ENCODE measurements around the gene STK31.
"Not testable (repeated sequence)": the region's sequence is repeated elsewhere in the genome, so short reads cannot be mapped to it uniquely, and the experiment has no call there.

Gene STK31

DNA sequence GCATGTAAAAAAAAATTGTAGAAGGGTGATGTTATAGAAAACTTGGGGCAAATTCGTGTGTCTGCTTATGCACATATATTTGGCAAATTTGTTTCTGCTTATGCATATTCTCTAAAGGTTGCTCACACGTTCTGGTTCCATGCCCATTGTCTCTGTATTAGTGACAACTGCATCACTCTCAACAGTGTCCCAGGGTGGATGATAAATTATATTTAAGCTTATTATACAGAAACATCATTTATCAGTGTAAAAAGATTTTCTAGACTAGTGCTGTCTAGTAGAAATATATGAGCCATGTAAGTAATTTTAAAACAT is 4.1 kb downstream of the STK31 start:
- no peak for DNase-seq (ENCODE audit: low read depth)

DNA sequence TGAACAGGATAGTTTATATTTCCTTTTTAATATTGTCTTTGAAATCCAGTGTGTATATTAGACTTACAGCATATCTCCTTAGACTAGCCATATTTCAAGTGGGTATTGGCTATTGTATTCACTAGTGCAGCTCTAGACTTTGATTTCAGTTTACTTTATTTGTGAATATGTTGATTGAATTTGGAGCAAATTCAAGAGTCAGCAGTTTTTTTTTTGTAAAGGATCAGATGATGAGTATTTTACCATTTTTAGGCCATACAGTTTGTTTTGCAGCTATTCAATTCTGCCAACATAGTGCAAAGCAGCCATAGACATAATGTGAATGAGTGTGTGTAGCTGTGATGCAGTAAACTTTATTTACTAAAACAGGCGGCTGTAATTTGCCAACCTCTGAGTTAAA is 4.6 kb downstream of the STK31 start:
- no peak for DNase-seq (ENCODE audit: low read depth)

DNA sequence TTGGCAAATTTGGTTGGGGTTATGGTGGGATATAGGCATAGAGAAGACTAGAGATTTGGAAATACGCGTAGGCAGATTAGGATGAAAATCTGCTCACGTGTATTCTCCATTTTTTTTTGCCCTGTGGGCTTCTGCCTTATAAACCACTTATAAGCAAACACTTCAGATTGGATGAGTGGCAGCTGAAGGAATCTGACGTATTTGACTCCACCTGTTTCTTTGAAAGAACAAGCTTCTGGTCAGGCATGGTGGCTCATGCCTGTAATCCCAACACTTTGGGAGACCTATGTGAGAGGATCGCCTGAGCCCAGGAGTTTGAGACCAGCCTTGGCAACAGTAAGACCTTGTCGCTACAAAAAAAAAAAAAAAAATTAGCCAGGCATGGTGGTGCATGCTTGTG is 5.1 kb downstream of the STK31 start:
- DNase-seq (ENCODE audit: low read depth): no peak

DNA sequence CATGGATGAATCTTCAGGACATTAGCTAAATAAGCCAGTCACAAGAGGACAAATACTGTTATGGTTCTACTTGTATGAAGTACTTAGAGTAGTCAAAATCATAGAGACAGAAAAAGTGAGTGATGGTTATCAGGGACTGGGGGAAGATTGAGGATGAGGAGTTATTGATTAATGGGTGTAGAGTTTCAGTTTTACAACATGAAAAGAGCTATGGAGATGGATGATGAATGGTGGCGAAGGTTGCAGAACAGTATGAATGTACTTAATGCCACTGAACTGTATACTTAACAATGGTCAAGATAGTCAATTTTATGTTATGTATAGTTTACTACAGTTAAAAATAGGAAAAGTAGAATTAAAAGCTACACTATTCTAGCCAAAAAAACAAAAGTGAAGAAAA is 7.8 kb downstream of the STK31 start:
- no peak for DNase-seq (ENCODE audit: low read depth)

DNA sequence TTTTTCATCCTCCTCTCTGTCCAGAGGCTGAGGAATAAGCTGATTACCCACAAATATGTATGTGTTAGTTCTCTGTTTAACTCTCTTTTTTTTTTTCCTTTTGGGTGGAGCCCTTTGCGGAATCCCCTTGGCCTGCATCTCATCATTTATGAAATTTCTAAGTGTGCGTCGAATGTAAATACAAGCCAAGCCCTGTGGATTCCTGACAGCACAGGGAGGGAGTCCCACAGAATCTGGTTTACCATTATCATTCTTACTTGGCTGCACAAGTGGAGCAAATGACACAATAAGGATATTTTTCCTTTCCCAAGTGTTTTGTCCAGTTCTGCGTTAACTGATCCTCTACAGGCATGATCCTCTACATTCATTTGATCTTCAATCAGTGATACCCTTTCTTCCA is 11.4 kb downstream of the STK31 start:
- DNase-seq (ENCODE audit: low read depth): no peak

DNA sequence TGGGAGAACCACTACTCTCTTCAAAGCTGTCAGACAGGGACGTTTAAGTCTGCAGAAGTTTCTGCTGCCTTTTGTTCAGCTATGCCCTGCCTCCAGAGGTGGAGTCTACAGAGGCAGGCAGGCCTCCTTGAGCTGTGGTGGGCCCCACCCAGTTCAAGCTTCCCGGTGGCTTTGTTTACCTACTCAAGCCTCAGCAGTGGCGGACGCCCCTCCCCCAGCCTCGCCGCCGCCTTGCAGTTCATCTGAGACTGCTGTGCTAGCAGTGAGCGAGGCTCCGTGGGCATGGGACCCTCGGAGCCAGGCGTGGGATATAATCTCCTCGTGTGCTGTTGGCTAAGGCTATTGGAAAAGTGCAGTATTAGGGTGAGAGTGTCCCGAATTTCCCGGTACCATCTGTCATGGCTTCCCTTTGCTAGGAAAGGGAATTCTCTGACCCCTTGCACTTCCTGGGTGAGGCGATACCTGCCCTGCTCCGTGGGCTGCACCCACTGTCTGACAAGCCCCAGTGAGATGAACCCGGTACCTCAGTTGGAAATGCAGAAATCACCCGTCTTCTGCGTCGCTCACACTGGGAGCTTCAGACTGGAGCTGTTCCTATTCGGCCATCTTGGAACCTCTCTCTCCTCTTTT is 12.7 kb downstream of the STK31 start:
- DNase-seq (ENCODE audit: low read depth): not testable (repeated sequence)

DNA sequence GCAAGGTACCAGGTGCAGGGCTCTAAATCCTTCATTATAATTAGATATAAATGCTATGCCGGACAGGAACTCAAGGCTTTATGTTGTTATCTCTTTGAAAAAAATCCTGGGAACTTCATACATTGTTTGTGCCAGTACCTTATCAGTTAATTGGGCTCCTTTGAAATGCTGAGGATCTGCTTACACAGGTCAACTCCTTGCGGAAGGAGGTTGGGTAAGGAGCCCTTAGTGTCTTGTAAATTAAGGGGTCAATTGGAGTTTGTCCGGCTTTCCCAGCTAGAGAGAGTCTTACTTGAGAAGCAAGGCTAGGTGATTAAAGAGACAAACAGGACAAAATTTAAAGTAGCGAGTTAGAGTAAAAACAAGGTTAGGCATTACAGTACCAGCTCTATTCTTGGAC is 14.1 kb downstream of the STK31 start:
- DNase-seq (ENCODE audit: low read depth): not testable (repeated sequence)

DNA sequence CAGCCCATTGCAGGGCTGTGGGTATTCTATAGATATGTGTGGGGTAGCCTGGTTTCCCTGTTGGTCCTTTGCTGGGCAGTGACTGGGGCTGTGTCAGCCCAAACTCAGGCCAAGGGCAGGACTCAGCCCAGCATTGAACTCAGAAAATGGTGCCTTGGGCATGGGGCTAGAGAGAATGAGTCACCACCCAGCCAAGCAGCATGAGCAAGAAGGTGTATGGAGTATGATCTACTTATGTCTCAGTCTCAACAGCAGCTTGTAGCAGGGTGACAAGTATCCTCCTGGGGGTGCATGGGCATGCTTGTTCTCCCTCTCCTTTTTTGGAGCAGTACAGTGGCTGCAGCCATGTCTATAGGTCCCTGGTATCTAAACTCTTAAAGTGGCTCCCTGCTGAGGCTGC is 32.0 kb downstream of the STK31 start:
- no peak for DNase-seq (ENCODE audit: low read depth)

DNA sequence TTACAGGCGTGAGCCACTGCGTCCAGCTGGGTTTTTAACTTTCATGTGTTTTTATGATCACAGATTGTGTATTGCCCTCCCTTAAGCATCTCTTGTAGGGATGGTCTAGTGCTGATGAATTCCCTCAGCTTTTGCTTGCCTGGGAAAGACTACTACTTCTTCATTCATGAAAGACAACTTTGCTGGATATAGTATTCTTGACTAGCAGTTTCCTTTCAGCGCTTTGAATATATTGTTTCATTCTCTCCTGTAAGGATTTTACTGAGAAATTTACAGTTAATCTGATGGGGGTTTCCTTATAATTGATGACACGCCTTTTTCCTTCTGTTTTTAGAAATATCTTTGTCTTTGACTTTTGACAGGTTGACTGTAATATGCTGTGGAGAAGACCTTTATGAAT is 33.2 kb downstream of the STK31 start:
- no peak for DNase-seq (ENCODE audit: low read depth)

DNA sequence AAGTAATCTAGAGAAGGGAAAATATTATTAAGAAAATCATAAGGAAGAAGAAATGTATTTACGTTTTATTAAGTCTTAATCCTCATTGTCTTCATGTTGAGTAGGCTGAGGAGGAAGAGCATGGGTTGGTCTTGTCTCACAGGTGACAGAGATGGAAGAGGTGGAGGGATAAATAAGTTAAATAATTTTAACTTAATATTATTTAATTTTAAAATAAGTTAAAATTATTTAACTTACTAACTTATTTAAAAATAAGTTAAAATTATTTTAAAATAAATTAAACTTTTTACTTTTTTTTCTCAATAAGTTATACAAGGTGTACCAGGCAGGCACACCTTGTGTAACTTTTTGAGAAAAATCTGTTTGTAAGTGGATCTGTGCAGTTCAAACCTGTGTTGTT is 36.6 kb downstream of the STK31 start:
- no peak for DNase-seq (ENCODE audit: low read depth)

DNA sequence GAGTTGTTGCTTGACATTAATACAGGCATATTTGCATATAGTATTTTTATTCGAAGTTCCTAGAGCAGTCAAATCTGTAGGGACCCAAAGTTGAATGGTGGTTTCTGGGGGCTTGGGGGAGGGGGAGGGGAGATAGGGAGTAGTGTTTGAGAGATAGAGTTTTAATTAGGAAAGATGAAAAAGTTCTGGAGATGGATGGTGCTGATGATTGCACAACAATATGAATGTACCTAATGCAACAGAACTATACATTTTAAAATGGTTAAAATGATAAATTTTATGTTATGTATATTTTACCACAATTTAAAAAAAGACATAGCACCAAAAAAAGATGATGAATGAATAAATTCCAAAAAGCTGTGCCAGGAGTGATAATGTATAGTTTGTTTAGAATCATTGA is 41.8 kb downstream of the STK31 start:
- DNase-seq (ENCODE audit: low read depth): no peak

DNA sequence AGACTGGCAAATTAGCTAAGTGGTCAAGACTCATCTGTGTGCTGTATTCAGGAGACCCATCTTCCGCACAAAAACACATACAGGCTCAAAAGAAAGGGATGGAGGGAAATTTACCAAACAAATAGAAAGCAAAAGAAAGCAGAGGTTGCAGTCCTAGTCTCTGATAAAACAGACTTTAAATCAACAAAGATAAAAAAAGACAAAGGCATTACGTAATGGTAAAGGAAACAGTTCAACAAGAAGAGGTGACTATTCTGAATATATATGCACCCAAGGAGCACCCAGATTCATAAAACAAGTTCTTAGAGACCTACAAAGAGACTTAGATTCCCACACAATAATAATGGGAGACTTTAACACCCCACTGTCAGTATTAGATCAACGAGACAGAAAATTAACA is 48.8 kb downstream of the STK31 start:
- DNase-seq (ENCODE audit: low read depth): not testable (repeated sequence)

DNA sequence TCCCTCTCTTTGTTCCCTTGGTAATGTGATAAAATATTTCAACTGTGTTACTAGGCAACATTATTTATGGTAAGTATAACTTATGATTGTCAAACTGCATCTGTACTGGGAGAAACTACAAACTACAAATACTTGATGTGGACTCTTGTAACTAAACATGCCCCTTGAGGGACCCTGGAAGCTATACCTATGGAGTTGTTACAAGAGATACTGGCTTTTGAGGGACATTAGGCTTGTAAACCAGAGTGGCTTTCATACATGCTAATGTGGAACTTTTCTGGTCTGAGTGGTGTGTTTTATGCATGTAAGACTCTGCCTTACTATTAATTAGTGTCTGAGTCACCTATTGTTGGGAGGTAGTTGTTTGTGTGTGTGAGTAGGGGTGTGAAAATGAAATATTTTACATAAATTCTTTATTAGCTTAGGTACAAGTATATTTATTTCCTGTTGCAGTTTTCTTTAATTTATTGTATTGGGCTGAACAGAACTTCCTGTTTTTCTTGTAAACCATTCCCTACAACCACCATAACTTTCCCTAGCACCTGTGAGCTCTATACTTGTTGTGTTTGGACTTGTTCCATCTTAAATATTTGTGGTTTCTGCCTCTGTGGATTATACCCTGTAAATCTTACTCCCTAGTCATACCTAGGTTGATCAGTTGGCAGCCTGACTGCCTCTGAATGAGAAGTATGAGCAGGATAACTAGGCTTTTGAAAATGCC is 49.8 kb downstream of the STK31 start:
- peak; percentile 0 for DNase-seq (ENCODE audit: low read depth)

DNA sequence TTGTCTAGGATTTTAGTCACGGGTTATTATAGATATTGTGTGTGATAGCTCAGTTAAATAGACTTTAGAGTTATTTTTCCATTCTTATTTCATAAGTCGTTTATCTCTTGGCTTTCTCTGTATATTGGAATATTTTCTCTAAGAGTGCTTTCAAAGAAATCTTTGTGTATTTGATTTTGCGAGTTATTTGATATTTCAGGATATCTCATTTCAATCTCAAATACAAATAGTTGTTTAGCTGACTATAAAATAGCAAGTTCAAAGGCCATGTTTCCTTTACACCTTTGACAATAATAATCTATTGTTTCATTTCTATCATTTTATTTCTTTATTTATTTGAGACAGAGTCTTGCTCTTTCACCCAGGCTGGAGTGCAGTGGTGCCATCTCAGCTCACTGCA is 55.9 kb downstream of the STK31 start:
- no peak for DNase-seq (ENCODE audit: low read depth)

DNA sequence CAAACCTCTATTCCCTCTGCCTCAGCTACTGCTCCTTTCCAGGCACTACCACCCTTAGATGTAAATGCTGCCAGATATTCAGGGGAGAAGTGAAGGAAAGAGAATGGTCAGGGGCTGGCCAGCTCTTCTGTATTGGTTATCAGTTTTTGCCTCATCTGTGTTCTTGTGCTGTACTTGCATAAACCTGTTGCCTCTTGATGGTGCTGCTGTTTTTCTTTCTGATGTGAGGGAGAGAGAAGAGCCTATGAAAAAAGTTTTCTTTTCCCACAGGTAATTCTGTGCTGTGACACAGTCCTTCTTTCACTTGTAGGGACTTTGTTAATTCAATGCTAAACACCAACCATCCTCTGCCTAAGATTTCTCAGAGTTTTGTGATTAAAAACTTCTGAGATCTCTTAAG is 57.5 kb downstream of the STK31 start:
- DNase-seq (ENCODE audit: low read depth): no peak

DNA sequence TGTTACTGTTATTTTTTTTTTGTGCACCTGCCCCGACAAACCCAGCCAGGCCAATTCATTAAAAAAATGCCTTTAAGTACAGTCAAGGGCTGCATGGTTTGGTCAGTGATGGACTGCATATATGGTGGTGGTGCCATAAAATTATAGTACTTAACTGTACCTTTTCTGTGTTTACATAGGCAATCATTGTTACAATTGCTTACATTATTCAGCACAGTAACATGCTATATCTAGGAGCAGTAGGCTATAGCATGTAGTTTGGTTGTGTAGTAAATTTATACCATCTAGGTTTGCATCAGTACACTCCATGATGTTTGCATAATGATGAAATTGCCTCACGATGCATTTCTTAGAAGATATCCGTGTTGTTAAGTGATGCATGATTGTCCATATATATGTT is 58.0 kb downstream of the STK31 start:
- no peak for DNase-seq (ENCODE audit: low read depth)

DNA sequence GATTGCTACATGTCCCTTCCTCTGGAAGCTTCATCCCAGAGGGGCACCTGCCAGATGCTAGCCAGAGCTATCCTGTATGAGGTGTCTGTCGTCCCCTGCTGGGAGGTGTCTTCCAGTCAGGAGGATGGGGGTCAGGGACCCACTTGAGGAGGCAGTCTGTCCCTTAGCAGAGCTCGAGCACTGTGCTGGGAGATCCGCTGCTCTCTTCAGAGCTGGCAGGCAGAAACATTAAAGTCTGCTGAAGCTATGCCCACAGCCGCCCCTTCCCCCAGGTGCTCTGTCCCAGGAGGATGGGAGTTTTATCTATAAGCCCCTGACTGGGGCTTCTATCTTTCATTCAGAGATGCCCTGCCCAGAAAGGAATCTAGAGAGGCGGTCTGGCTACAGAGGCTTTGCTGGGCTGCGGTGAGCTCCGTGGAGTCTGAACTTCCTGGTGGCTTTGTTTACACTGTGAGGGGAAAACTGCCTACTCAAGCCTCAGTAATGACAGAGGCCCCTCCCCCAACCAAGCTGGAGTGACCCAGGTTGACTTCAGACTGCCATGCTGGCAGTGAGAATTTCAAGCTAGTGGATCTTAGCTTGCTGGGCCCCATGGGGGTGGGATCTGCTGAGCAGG is 69.3 kb downstream of the STK31 start:
- not testable (repeated sequence) for DNase-seq (ENCODE audit: low read depth)

DNA sequence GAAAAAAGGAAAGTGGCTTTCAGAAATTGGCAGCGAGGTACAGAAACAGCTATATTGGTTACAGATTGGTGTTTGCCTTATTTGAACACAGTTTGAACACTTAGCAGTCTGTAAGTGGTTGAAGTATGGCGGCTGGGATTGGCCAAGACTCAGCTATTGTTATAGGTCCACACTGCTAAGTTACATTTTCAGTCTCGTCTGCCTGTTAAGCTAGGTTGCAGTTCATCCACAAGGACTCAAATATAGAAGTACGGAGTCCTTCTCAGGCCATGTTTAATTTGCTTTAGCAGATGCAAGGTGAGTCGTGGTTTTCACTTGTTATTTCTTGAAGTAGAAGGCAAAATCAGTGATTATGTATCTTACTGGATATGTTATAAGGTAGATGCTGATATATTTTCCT is 73.1 kb downstream of the STK31 start:
- no peak for DNase-seq (ENCODE audit: low read depth)

DNA sequence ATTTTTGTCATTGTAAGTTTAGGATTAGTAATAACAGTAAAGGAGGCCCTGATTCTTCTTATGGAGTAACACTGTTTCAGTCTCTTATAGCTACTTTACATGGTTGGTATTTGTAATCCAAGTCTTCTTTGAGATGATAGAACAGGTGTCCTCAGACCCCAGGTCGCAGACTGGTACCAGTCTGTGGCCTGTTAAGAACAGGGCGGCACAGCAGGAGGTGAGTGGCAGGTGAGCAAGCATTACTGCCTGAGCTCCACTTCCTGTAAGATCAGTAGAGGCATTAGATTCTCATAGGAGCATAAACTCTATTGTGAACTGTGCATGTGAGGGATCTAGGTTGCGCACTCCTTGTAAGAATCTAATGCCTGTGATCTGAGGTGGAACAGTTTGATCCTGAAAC is 77.3 kb downstream of the STK31 start:
- DNase-seq (ENCODE audit: low read depth): no peak

DNA sequence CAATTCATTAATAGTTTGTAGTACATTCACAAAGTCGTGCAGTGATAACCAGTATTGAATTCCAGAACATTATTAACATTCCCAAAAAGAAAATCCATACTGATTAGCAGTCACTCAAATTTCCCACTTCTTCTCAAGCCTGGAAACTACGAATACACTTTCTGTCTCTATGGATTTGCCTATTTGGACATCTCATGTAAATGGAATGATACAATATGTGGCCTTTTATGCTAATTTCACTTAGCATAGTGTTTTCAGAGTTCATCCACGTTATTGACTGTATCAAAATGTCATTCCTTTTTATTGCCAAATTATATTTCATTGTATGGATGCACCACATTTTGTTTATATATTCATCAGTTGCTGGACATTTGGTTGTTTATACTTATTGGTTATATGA is 78.8 kb downstream of the STK31 start:
- DNase-seq (ENCODE audit: low read depth): no peak

DNA sequence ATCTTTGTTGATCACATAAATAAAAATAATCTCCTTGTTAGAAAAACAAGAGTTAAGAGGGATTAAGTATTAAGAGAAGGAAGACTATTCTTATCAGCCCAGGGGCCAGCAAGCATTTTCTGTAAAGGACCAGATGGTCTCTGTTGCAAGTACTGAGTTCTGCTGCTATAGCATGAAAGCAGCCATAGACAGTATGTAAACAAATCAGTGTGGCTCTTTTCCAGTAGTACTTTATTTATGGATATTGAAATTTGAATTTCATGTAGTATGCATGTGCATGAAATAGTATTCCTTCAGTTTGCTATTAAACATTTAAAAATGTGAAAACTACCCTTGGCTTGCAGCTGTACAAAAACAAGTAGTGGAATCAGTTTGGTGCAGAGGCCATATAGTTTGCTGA is 81.7 kb downstream of the STK31 start:
- DNase-seq (ENCODE audit: low read depth): no peak

DNA sequence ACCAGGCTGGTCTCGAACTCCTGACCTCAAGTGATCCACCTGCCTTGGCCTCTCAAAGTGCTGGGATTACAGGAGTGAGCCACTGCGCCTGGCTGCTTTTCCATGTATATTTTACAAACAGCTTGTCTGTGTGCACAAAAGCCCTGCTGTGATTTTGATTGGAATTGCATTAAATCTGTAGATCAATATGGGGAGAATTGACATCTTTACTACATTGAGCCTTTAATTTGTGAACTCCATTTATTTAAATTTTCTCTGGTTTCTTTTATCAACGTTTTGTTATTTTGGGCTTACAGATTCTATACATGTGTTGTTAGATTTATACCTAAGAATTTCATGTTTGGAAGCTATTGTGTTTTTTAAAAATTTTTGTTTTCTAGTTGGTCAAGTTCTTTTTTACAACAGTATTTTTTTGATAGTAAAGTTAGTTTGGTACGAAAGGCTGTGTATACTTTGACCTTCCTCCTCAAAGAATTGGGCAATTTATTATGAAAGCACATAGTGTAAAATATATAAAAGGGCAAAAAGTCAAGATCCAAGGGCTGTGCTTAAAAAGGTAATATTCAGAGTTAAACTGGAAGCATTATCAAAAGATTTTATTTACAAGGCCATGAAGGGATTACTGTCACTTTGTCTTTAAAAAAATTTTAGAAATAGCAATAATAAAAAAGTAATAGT is 92.8 kb downstream of the STK31 start:
- DNase-seq (ENCODE audit: low read depth): no peak

DNA sequence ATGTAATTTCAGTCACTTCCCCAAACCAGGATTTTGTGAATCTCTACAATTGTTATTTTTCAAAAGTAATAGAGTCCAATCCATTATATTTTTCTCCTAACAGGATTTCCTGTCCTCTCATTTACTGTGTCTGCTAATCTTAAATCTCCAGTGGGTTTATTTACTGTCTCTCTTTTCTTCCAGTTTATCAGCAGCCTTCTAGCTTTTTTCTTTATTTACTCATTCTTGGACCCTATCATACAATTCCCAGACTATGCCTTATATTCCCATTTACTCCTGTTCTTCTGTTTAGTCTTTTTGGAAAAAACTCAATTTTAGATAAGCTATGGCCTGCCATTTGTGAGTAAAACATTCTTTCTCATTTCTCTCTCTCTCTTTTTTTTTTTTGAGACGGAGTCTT is 94.7 kb downstream of the STK31 start:
- no peak for DNase-seq (ENCODE audit: low read depth)

All from GM04504 (cell line).